Upper lobe of right lung (tissue), 1 donor: ENCODE measurements around the gene PLSCR3. TPM values are rescaled to one million over a fixed set of nuclear protein-coding genes. Genes with fewer than 3 reads are reported as not detected.

Experiments
- ATAC-seq: fragments of 200-7000 bp; cut with Tn5 transposase; one replicate; pipeline ENCODE4 v1.9.1; 2020; ENCODE audit warnings: mild to moderate bottlenecking, moderate library complexity
- DNase-seq: peaks from one replicate; pipeline ENCODE4 v3.0.0-alpha.2; 2020
- H3K27ac ChIP-seq: fragments of 200-600 bp; one replicate; pipeline ENCODE4 v1.8.0; 2022
- H3K27me3 ChIP-seq: fragments of 200-600 bp; one replicate; pipeline ENCODE4 v1.8.0; 2022; ENCODE audit warnings: mild to moderate bottlenecking
- H3K36me3 ChIP-seq: fragments of 200-600 bp; one replicate; pipeline ENCODE4 v1.8.0; 2022
- H3K4me1 ChIP-seq: fragments of 200-600 bp; one replicate; pipeline ENCODE4 v1.8.0; 2022
- H3K4me3 ChIP-seq: fragments of 200-600 bp; one replicate; pipeline ENCODE4 v1.8.0; 2022; ENCODE audit warnings: mild to moderate bottlenecking
- H3K9me3 ChIP-seq: fragments of 200-600 bp; one replicate; pipeline ENCODE4 v1.8.0; 2022
- intact Hi-C: fragments of 100-400 bp; cut with DNase I; formaldehyde crosslinking; loops from one replicate; pipeline ENCODE4 v1.11.0; 2022
- total RNA-seq: library from RNA; stranded (reverse); fragmentation: NEBNext Ultra II Directional; extraction: Animal tissue kit (Norgen Biotek cat#: 25700); gene quantifications from one replicate; pipeline ENCODE4 v1.2.1, GENCODE V29; 2021
- TF ChIP-seq, protein P1 (sequence below): fragments of 200-600 bp; IDR thresholded peaks from one replicate; pipeline ENCODE4 v1.8.0; 2022; ENCODE audit warnings: antibody characterized with exemption
- donor health status: DM: no; HTN: yes; CAD: no; lungs with severe emphysema.

PLSCR3 gene
- total RNA-seq, 1 donor from 2014 or later = 30.3 TPM

DNA sequence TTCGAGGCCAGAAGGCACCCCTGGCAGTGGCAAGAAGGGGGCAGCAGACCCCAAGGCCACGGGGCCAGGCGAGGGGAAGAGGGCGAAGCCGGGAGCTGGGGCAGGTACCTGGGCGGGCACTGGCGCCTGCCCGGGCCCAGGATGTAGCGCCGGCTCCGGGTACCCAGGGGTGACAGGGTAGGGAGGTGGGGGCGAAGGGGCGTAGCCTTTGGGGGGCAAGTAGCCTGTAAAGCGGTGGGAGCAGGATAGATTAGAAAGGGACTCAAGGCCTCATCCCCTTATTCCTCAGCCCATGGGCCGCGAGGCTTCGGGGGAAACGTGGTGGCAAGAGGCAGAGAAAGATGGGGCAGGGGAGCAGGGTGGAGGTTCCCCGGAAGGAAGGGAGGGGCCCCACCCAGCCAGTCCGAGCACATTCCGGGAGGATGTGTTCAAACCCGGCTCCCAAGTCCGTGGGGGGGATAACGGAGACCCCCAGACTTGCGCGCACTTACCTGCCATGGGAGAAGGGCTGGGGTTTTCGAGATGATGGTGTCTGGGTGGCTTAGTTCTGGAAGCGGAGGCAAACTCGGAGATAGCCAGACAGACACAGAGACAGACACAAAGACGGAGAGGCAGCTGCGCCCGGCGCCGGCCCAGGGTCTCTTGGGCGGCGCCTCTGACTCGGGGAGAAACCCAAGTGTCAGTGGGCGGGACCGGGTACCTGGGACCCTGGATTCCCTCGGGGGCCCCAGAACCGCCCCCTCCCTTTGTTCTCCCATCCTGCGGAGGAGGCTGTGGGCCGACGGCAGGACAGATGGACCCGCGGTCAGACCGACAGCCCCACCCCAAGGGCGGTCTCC lies 493 bp downstream of the PLSCR3 start:
- H3K27me3 ChIP-seq = no peaks in the 10 kb centered on the region
- H3K4me3 ChIP-seq = peak overlapping the region; percentile 76
- intact Hi-C loops = no loop called here
- H3K36me3 ChIP-seq = peaks cover 11% of the 10 kb centered on the region
- H3K27ac ChIP-seq = peak overlapping the region; percentile 92
- no peak for DNase-seq
- peak; percentile 14 for ATAC-seq
- peaks cover 7% of the 10 kb centered on the region for H3K4me1 ChIP-seq
- no peaks in the 10 kb centered on the region for H3K9me3 ChIP-seq
- TF ChIP-seq, protein P1, sequence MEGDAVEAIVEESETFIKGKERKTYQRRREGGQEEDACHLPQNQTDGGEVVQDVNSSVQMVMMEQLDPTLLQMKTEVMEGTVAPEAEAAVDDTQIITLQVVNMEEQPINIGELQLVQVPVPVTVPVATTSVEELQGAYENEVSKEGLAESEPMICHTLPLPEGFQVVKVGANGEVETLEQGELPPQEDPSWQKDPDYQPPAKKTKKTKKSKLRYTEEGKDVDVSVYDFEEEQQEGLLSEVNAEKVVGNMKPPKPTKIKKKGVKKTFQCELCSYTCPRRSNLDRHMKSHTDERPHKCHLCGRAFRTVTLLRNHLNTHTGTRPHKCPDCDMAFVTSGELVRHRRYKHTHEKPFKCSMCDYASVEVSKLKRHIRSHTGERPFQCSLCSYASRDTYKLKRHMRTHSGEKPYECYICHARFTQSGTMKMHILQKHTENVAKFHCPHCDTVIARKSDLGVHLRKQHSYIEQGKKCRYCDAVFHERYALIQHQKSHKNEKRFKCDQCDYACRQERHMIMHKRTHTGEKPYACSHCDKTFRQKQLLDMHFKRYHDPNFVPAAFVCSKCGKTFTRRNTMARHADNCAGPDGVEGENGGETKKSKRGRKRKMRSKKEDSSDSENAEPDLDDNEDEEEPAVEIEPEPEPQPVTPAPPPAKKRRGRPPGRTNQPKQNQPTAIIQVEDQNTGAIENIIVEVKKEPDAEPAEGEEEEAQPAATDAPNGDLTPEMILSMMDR = no peak

DNA sequence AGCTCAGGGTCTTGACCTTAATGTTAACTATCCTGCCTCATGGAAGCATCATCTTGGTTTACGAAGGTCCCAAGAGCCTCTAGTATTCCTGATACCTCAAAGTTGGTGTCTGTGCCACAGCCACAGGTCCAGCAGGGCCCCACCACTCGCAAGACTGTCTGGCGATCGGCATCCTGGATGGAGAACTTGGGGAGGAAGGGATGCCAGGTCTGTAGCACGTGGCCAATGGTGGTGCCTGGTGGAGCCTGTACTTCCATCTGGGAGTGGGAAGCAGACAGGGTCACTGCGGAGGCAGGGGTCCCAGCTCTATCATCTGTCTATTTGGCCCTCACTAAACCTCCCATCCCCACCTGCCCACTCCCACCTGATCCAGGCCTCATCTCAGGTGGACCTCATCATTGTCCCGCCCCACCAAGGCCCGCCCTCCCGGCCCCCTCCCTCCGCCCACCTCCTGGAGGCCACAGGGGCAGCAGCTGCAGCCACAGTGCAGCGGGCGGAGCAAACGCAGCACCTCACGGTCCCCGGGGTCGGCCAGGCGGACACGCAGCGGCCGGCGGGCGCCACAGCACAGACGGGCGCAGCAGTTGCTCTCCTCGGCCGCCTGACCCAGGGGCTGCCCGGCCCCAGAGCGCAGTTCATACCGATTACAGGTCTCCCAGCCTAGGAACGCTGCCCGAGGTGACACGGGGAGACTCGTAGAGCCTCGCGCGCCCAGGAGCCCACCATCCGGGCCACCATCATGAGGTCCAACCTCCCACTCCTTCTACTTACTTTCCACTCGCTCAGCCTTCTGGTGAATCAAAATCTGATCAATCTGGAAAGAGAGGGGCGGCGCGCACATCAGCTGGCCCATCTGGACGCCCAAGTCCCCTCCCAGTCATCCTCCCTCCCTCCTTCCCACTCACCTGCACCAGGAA lies 1.4 kb downstream of the PLSCR3 start:
- intact Hi-C loops = no loop called here
- Histone ChIP-seq H3K27me3 (no peaks in the 10 kb centered on the region), H3K9me3 (no peaks in the 10 kb centered on the region), H3K27ac (peak overlapping the region; percentile 92), H3K36me3 (peaks cover 17% of the 10 kb centered on the region), H3K4me1 (peaks cover 7% of the 10 kb centered on the region), H3K4me3 (peak overlapping the region; percentile 76)
- DNase-seq = no peak
- ATAC-seq = no peak
- TF ChIP-seq, protein P1 = no peak

DNA sequence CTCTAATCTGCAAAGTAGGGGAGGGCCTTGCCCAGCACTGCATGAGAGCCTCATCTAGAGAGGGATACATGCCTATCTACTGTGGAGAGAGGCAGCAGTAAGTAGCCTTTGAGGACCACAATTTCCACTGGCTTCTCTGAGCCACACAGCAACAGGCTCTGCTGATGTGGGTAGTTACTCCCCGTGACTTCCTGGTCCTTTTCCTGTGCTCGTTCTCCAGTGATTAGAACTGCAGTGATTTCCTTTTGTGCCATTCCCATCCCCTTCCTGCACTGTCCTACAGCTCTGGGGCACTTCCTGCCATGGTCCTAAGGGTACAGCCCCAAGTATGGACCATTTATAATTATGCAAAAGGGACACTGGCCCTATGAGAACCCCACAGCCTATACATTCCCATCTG lies 3.0 kb downstream of the PLSCR3 start:
- H3K27ac ChIP-seq = no peak overlapping the region
- peaks cover 17% of the 10 kb centered on the region for H3K36me3 ChIP-seq
- ATAC-seq (no peak), DNase-seq (no peak)
- H3K9me3 ChIP-seq = no peaks in the 10 kb centered on the region
- no peaks in the 10 kb centered on the region for H3K27me3 ChIP-seq
- H3K4me3 ChIP-seq = no peak overlapping the region
- intact Hi-C loops = no loop called here
- TF ChIP-seq, protein P1 = no peak
- H3K4me1 ChIP-seq = peaks cover 7% of the 10 kb centered on the region

DNA sequence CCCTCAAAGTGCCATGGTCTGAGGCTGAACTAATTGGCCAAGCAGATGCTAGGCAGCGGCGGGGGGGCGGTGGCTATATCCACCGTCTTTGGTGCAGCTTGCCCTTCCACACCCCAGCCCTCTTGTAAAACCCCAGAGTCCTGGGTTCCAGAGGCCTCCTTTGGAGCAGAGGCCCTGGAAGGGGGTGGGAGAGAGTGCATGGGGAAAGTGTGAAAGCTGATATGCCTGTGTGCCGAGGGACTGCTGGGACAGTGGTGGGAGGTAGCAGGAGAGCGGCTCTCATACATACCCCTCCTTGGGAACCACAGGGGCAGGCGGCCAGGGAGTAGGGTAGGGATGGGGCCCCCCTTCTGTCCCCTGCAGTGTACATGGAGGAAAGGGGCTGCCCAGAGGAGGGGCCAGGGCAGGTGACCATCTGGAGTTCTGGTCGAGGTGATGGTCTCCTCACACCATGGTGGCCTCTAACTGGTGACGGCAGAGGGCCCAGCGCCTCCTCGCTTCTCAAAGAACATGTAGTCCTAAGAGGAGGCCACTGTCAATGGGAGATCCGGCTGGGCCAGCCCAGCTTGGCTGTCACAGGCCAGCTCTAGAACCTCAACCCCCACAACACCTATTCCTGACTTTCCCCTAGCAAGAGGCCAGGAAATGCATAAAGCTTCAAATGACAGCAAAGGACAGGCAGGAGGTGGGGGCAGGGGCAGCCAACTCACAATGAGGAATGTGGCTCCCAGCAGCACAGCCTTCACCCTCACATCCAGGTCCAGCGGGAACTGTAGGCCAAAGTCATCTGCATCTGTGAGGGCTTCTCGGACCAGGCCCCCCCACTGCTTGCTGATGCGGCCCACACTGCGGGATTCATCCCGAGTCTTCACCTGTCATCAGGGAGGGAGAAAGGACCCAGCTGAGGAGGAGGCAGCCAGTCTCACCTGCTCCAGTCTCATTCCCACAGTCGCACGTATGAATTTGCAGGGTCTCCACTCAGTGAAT lies 4.1 kb downstream of the PLSCR3 start:
- ATAC-seq (no peak), DNase-seq (no peak)
- intact Hi-C loops = no loop called here
- H3K36me3 ChIP-seq = peaks cover 17% of the 10 kb centered on the region
- TF ChIP-seq, protein P1 = no peak
- peaks cover 7% of the 10 kb centered on the region for H3K4me1 ChIP-seq
- no peaks in the 10 kb centered on the region for H3K27me3 ChIP-seq
- H3K27ac ChIP-seq = no peak overlapping the region
- H3K9me3 ChIP-seq = no peaks in the 10 kb centered on the region
- no peak overlapping the region for H3K4me3 ChIP-seq

DNA sequence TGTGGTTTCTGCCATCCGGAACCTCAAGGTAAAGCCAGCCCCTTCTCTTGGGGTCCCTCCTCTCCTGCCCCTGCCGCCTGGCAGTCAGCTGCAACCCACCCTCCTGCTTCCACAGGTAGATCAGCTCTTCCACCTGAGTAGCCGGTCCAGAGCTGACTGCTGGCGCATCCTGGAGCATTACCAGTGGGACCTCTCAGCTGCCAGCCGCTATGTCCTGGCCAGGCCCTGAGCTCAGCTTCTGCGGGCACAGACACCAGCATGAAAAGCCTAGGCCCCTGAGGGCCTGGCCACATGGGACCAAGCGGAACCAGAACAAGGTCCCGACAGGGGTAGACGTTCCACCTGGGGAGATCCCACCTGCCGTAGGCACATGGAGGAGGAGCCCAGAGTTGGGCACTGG lies 5.5 kb downstream of the PLSCR3 start:
- no peaks in the 10 kb centered on the region for H3K27me3 ChIP-seq
- no peak overlapping the region for H3K27ac ChIP-seq
- no peak for DNase-seq
- intact Hi-C loops = no loop called here
- H3K4me1 ChIP-seq = peaks cover 8% of the 10 kb centered on the region
- no peak overlapping the region for H3K4me3 ChIP-seq
- ATAC-seq = no peak
- peaks cover 17% of the 10 kb centered on the region for H3K36me3 ChIP-seq
- TF ChIP-seq, protein P1 = no peak
- no peaks in the 10 kb centered on the region for H3K9me3 ChIP-seq
